ENCODE measurements around the gene TTC23L. TPM values are rescaled to one million over a fixed set of nuclear protein-coding genes. Genes with fewer than 3 reads are reported as not detected.

TTC23L gene
- total and polyA plus RNA-seq, 2 experiments from 2014 or later: 2.2 to 2.3 TPM

GRCh38 chr5:34806532-34806931, 32.4 kb upstream of the TTC23L start (continued):
- TF ChIP-seq REST (IDR thresholded peaks at IDR 0.05; ENCODE audit: unreplicated experiment): no peak
- TF ChIP-seq ZNF331 (CRISPR knock-in tag; IDR thresholded peaks at IDR 0.05; ENCODE audit: low read depth): no peak
- no peak for TF ChIP-seq STAT1 (IDR thresholded peaks at IDR 0.05; ENCODE audit: unreplicated experiment)
- TF ChIP-seq CREB1 (CRISPR knock-in tag; IDR thresholded peaks at IDR 0.05; ENCODE audit: low read depth): no peak

DNA sequence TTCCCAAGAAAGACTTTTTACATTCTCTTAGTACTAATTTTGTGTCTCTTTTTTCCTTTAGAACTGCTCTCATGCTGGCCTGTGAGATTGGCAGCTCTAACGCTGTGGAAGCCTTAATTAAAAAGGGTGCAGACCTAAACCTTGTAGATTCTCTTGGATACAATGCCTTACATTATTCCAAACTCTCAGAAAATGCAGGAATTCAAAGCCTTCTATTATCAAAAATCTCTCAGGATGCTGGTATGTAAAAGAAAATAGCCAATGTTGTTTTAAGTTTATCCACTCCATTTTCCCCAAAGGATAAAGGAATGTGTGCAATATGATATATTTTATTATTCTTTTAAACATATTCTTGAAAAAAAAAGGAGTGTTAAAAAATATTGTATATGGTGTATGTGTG, 27.3 kb upstream of the TTC23L start:
- Mint-ChIP-seq H3K36me3 (ENCODE audit: low read depth) (peaks cover 29% of the 10 kb centered on the region; the same call in 2 of the 3 replicates), H3K4me3 (no peak overlapping the region), H3K4me1 (peaks cover 10% of the 10 kb centered on the region), H3K27me3 (ENCODE audit: insufficient read depth, low read depth, poor library complexity) (no peaks in the 10 kb centered on the region), H3K27ac (no peak overlapping the region), H3K9me3 (no peaks in the 10 kb centered on the region)
- ATAC-seq: no peak
- no peak for DNase-seq (ENCODE audit: low spot score)
- no peaks in the 10 kb centered on the region for H3K9me2 ChIP-seq (ENCODE audit: insufficient read depth)
- H3F3A ChIP-seq (replicated peaks; ENCODE audit: low read depth): no peaks in the 10 kb centered on the region
- no peaks in the 10 kb centered on the region for H4K20me1 ChIP-seq (replicated peaks; ENCODE audit: insufficient read depth)
- H3K27me3 ChIP-seq (ENCODE audit: insufficient read depth): no peaks in the 10 kb centered on the region
- no peak overlapping the region for H3K4me3 ChIP-seq
- no peaks in the 10 kb centered on the region; the same call in 1 of the 2 replicates for H3K79me2 ChIP-seq (replicated peaks; ENCODE audit: insufficient read depth)
- H3K4me1 ChIP-seq (ENCODE audit: insufficient read depth): peaks cover 4% of the 10 kb centered on the region; the same call in 1 of the 2 replicates
- no peak overlapping the region for H2AFZ ChIP-seq
- H3K36me3 ChIP-seq (ENCODE audit: insufficient read depth): peaks cover 33% of the 10 kb centered on the region; the same call in 1 of the 2 replicates
- H3K27ac ChIP-seq (ENCODE audit: low read depth): peak overlapping the region; percentile 14; the same call in 1 of the 2 replicates
- H3K4me2 ChIP-seq: no peak overlapping the region
- TF ChIP-seq ETS1 (IDR thresholded peaks at IDR 0.05): no peak
- TF ChIP-seq REST (IDR thresholded peaks at IDR 0.05; ENCODE audit: unreplicated experiment): no peak
- no peak for TF ChIP-seq JUNB (IDR thresholded peaks at IDR 0.05; ENCODE audit: unreplicated experiment)
- TF ChIP-seq, protein P1, sequence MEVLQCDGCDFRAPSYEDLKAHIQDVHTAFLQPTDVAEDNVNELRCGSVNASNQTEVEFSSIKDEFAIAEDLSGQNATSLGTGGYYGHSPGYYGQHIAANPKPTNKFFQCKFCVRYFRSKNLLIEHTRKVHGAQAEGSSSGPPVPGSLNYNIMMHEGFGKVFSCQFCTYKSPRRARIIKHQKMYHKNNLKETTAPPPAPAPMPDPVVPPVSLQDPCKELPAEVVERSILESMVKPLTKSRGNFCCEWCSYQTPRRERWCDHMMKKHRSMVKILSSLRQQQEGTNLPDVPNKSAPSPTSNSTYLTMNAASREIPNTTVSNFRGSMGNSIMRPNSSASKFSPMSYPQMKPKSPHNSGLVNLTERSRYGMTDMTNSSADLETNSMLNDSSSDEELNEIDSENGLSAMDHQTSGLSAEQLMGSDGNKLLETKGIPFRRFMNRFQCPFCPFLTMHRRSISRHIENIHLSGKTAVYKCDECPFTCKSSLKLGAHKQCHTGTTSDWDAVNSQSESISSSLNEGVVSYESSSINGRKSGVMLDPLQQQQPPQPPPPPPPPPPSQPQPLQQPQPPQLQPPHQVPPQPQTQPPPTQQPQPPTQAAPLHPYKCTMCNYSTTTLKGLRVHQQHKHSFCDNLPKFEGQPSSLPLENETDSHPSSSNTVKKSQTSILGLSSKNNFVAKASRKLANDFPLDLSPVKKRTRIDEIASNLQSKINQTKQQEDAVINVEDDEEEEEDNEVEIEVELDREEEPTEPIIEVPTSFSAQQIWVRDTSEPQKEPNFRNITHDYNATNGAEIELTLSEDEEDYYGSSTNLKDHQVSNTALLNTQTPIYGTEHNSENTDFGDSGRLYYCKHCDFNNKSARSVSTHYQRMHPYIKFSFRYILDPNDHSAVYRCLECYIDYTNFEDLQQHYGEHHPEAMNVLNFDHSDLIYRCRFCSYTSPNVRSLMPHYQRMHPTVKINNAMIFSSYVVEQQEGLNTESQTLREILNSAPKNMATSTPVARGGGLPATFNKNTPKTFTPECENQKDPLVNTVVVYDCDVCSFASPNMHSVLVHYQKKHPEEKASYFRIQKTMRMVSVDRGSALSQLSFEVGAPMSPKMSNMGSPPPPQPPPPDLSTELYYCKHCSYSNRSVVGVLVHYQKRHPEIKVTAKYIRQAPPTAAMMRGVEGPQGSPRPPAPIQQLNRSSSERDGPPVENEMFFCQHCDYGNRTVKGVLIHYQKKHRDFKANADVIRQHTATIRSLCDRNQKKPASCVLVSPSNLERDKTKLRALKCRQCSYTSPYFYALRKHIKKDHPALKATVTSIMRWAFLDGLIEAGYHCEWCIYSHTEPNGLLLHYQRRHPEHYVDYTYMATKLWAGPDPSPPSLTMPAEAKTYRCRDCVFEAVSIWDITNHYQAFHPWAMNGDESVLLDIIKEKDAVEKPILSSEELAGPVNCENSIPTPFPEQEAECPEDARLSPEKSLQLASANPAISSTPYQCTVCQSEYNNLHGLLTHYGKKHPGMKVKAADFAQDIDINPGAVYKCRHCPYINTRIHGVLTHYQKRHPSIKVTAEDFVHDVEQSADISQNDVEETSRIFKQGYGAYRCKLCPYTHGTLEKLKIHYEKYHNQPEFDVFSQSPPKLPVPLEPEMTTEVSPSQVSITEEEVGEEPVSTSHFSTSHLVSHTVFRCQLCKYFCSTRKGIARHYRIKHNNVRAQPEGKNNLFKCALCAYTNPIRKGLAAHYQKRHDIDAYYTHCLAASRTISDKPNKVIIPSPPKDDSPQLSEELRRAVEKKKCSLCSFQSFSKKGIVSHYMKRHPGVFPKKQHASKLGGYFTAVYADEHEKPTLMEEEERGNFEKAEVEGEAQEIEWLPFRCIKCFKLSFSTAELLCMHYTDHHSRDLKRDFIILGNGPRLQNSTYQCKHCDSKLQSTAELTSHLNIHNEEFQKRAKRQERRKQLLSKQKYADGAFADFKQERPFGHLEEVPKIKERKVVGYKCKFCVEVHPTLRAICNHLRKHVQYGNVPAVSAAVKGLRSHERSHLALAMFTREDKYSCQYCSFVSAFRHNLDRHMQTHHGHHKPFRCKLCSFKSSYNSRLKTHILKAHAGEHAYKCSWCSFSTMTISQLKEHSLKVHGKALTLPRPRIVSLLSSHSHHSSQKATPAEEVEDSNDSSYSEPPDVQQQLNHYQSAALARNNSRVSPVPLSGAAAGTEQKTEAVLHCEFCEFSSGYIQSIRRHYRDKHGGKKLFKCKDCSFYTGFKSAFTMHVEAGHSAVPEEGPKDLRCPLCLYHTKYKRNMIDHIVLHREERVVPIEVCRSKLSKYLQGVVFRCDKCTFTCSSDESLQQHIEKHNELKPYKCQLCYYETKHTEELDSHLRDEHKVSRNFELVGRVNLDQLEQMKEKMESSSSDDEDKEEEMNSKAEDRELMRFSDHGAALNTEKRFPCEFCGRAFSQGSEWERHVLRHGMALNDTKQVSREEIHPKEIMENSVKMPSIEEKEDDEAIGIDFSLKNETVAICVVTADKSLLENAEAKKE (CRISPR knock-in tag; IDR thresholded peaks at IDR 0.05): no peak
- no peak for TF ChIP-seq CREB1 (CRISPR knock-in tag; IDR thresholded peaks at IDR 0.05; ENCODE audit: low read depth)
- TF ChIP-seq ZNF331 (CRISPR knock-in tag; IDR thresholded peaks at IDR 0.05; ENCODE audit: low read depth): no peak
- TF ChIP-seq EZH2phosphoT487 (IDR thresholded peaks at IDR 0.05; ENCODE audit: unreplicated experiment): no peak
